ENCODE results near the gene BNC2. TPM values are rescaled to one million over a fixed set of nuclear protein-coding genes. Genes with fewer than 3 reads are reported as not detected.
A peak's percentile ranks its signal among the peaks of the same experiment; 100 is the strongest.

BNC2 gene
- total RNA-seq, 4 donors from 2014 or later, result 3.9 to 45.4 (median 13.1) TPM

- Histone ChIP-seq H3K27ac (peak overlapping the region; percentile 48 to 88 (median 64)), H3K36me3 (no peaks in the 10 kb centered on the region), H3K27me3 (no peaks in the 10 kb centered on the region), H3K9me3 (no peaks in the 10 kb centered on the region), H3K4me3 (peak overlapping the region; percentile 15 to 61 (median 50)), H3K4me1 (no peaks in the 10 kb centered on the region)
- TF ChIP-seq, protein P1, sequence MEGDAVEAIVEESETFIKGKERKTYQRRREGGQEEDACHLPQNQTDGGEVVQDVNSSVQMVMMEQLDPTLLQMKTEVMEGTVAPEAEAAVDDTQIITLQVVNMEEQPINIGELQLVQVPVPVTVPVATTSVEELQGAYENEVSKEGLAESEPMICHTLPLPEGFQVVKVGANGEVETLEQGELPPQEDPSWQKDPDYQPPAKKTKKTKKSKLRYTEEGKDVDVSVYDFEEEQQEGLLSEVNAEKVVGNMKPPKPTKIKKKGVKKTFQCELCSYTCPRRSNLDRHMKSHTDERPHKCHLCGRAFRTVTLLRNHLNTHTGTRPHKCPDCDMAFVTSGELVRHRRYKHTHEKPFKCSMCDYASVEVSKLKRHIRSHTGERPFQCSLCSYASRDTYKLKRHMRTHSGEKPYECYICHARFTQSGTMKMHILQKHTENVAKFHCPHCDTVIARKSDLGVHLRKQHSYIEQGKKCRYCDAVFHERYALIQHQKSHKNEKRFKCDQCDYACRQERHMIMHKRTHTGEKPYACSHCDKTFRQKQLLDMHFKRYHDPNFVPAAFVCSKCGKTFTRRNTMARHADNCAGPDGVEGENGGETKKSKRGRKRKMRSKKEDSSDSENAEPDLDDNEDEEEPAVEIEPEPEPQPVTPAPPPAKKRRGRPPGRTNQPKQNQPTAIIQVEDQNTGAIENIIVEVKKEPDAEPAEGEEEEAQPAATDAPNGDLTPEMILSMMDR (IDR thresholded peaks at IDR 0.05), result no peak
- TF ChIP-seq POLR2A (IDR thresholded peaks at IDR 0.05), result no peak
- DNase-seq, result peak in 2 of 3 donors; percentile 75 to 76
These were observed 143.6 kb downstream of the BNC2 start for GRCh38 chr9:16726718-16727451.

GRCh38 chr9:16726029-16726428, 144.4 kb downstream of the BNC2 start:
- no peak for DNase-seq
- Histone ChIP-seq H3K27me3 (no peaks in the 10 kb centered on the region), H3K9me3 (no peaks in the 10 kb centered on the region), H3K27ac (peak overlapping the region in 2 of 4 donors; percentile 27 to 88), H3K4me1 (no peaks in the 10 kb centered on the region), H3K36me3 (no peaks in the 10 kb centered on the region), H3K4me3 (no peak overlapping the region)
- TF ChIP-seq, protein P1 (IDR thresholded peaks at IDR 0.05), result no peak
- no peak for TF ChIP-seq POLR2A (IDR thresholded peaks at IDR 0.05)

DNA sequence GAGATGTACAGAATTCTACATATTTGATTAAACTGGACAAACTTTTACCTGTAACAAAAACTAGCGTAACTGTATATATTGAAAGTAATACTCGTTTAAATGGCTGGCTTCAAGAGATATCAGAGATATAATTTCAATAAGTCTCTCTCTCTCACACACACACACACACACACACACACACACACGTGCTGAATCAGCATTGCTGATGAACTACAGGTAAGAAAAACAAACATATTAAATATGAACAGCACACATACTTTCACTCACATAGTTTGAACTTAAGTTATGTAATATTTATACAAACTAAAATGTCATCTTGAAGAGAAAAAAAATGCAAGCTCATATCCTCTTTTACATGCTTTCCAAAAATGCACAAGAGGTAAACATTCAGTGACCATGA, 145.4 kb downstream of the BNC2 start:
- no peak for DNase-seq
- H3K4me3 ChIP-seq, result no peak overlapping the region
- H3K4me1 ChIP-seq, result no peaks in the 10 kb centered on the region
- H3K27me3 ChIP-seq, result no peaks in the 10 kb centered on the region
- no peaks in the 10 kb centered on the region for H3K9me3 ChIP-seq
- H3K27ac ChIP-seq, result no peak overlapping the region
- no peaks in the 10 kb centered on the region for H3K36me3 ChIP-seq
- TF ChIP-seq POLR2A (IDR thresholded peaks at IDR 0.05), result no peak
- TF ChIP-seq, protein P1 (IDR thresholded peaks at IDR 0.05), result no peak

GRCh38 chr9:16721972-16722371, 148.5 kb downstream of the BNC2 start:
- H3K27ac ChIP-seq, result peak overlapping the region in 1 of 4 donors; percentile 40
- H3K4me3 ChIP-seq, result no peak overlapping the region
- TF ChIP-seq POLR2A (IDR thresholded peaks at IDR 0.05), result no peak
- TF ChIP-seq, protein P1 (IDR thresholded peaks at IDR 0.05), result no peak
- no peaks in the 10 kb centered on the region for H3K9me3 ChIP-seq
- no peaks in the 10 kb centered on the region for H3K27me3 ChIP-seq
- no peaks in the 10 kb centered on the region for H3K4me1 ChIP-seq
- peak in 1 of 3 donors; percentile 64 for DNase-seq
- no peaks in the 10 kb centered on the region for H3K36me3 ChIP-seq

- no peak for DNase-seq
- no peaks in the 10 kb centered on the region for H3K36me3 ChIP-seq
- H3K27ac ChIP-seq, result no peak overlapping the region
- no peaks in the 10 kb centered on the region for H3K9me3 ChIP-seq
- no peaks in the 10 kb centered on the region for H3K4me1 ChIP-seq
- no peak overlapping the region for H3K4me3 ChIP-seq
- TF ChIP-seq, protein P1 (IDR thresholded peaks at IDR 0.05), result no peak
- TF ChIP-seq POLR2A (IDR thresholded peaks at IDR 0.05), result no peak
- no peaks in the 10 kb centered on the region for H3K27me3 ChIP-seq
These were observed 150.1 kb downstream of the BNC2 start for GRCh38 chr9:16720386-16720785.

All from Peyer's patch (tissue), 4 donors.